ENCODE results near the gene GALM.
"Not testable (repeated sequence)": the region's sequence is repeated elsewhere in the genome, so short reads cannot be mapped to it uniquely, and the experiment has no call there.

GALM gene

GRCh38 chr2:38665854-38666555 is at the start of gene GALM:
Gene GALM (plus strand): TSS chr2:38666114. CDS start chr2:38666162, 48 bp downstream.
- peak; percentile 27 to 52 for DNase-seq (ENCODE audit: low read depth in 1 of 2, low spot score in 1 of 2)

GRCh38 chr2:38617301-38617700 is 48.6 kb upstream of the GALM start:
- no peak for DNase-seq (ENCODE audit: low read depth in 1 of 2, low spot score in 1 of 2)

GRCh38 chr2:38619458-38620164 is 46.3 kb upstream of the GALM start:
- no peak for DNase-seq (ENCODE audit: low read depth in 1 of 2, low spot score in 1 of 2)

GRCh38 chr2:38620282-38620977 is 45.5 kb upstream of the GALM start:
- no peak for DNase-seq (ENCODE audit: low read depth in 1 of 2, low spot score in 1 of 2)

- DNase-seq (ENCODE audit: low read depth in 1 of 2, low spot score in 1 of 2), result no peak
These were observed 44.9 kb upstream of the GALM start for GRCh38 chr2:38621018-38621417.

- no peak for DNase-seq (ENCODE audit: low read depth in 1 of 2, low spot score in 1 of 2)
These were observed 43.7 kb upstream of the GALM start for GRCh38 chr2:38622210-38622609.

DNA sequence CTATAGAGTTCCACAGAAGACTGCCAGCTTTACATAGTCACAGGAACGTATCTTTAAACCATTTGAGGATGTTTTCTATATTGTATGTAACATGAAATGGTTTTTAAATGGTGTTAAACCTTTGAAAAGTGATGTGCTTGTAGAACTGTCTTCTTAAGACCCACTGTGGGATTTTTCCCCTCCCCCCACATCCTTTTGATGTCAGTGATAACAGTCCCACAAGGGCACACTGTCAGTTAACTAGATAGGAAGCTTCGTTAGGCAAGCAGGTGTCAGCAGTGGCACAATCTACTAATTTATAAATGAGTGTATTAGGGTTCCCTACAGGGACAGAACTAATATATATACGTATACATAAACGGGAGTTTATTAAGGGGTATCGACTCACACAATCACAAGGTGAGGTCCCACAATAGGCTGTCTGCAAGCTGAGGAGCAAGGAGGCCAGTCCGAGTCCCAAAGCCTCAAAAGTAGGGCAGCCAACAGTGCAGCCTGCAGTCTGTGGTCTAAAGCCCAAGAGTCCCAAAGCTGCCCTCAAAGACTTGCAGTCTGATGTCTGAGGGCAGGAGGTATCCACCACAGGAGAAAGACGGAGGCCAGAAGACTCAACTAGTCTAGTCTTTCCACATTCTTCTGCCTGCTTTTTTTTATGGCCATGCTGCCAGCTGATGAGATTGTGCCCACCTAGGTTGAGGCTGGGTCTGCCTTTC is 39.4 kb upstream of the GALM start:
- no peak for DNase-seq (ENCODE audit: low read depth in 1 of 2, low spot score in 1 of 2)

GRCh38 chr2:38627391-38627790 is 38.5 kb upstream of the GALM start:
- no peak for DNase-seq (ENCODE audit: low read depth in 1 of 2, low spot score in 1 of 2)

DNA sequence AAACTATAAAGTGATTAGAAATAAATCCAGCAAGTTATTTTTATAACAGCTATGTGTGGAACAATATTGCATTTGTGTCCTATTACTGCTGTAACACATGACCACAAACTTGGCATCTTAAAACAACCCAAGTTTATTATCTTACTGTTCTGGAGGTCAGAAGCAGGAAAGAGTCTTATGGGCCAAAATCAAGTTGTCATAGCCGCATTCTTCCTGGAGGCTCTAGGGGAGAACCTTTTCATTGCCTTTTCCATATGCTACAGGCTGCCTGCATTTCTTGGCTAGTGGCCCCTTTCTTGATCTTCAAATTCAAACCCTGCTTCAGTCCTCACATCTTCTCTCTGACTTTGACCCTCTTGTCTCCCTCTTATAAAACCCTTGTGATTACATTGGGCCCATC is 36.2 kb upstream of the GALM start:
- no peak for DNase-seq (ENCODE audit: low read depth in 1 of 2, low spot score in 1 of 2)

DNA sequence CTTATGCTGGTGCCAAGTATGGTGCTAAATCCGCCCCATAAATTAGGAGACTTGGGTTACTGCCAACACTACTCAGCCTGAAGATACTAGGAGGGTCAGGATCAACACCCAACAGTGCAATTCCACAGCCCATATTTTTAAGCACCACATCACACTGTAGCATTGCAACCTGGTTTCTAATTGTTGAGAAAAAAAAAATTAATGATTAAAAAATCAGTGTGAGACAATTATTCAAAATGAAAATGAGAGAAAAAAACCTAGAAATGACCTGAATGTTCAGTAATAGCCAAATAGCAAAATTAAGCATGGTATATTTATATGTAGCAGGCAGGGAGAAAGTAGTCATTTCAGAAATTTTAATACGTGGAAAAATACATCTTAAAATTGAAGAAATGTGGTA is 33.9 kb upstream of the GALM start:
- no peak for DNase-seq (ENCODE audit: low read depth in 1 of 2, low spot score in 1 of 2)

- DNase-seq (ENCODE audit: low read depth in 1 of 2, low spot score in 1 of 2), result no peak
These were observed 32.9 kb upstream of the GALM start for GRCh38 chr2:38632980-38633379.

DNA sequence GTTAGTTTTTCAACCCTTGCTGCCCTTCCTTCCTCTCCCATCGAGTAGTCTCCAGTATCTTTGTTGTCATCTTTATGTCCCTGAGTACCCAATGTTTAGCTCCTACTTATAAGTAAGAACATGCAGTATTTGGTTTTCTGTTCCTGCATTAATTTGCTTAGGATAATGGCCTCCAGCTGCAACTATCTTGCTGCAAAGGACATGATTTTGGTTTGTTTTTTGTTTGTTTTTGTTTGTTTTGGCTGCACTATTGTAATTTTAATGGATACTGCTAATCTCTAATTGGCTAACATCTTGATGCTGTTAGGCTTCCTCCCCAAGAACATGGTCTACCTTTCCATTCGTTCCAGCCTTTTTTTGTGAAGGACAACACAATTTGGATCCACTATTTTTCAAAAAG is 32.0 kb upstream of the GALM start:
- DNase-seq (ENCODE audit: low read depth in 1 of 2, low spot score in 1 of 2), result no peak

DNA sequence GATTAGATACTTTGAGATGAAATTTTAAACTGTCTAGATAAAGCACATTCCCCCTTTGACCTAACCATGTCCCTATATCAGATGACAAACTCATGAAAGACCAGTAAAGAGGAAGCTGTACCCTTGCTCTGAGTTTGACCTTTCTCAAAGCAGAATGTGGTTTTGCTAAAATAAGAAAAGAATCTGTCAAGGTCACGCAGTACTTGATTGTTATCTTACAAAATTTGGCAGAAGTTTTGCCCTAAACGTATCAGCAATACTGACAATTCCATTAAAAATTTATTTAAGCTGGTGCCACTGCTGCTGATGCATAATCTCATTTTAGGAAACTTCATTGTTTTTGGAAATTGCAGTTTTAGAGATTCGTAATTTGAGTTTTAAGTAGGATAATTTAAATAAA is 31.2 kb upstream of the GALM start:
- DNase-seq (ENCODE audit: low read depth in 1 of 2, low spot score in 1 of 2), result no peak

GRCh38 chr2:38635139-38635538 is 30.8 kb upstream of the GALM start:
- DNase-seq (ENCODE audit: low read depth in 1 of 2, low spot score in 1 of 2), result no peak

DNA sequence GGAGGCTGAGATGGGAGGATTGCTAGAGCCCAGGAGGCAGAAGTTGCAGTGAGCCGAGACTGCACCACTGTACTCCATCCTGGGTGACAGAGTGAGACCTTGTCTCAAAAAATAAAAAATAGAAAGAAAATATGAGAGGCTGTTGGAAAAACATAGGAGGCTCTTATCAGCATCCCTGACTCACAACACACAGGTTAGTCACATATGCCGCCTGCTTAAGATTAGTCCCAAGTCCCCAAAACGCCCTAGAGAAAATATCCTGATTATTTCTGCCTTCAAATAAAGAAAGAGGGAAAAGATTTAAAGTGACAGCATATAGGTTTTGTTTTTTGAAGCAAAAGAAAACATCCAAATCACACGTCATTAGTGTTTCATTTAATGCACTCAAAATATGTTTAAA is 29.8 kb upstream of the GALM start:
- DNase-seq (ENCODE audit: low read depth in 1 of 2, low spot score in 1 of 2), result no peak

DNA sequence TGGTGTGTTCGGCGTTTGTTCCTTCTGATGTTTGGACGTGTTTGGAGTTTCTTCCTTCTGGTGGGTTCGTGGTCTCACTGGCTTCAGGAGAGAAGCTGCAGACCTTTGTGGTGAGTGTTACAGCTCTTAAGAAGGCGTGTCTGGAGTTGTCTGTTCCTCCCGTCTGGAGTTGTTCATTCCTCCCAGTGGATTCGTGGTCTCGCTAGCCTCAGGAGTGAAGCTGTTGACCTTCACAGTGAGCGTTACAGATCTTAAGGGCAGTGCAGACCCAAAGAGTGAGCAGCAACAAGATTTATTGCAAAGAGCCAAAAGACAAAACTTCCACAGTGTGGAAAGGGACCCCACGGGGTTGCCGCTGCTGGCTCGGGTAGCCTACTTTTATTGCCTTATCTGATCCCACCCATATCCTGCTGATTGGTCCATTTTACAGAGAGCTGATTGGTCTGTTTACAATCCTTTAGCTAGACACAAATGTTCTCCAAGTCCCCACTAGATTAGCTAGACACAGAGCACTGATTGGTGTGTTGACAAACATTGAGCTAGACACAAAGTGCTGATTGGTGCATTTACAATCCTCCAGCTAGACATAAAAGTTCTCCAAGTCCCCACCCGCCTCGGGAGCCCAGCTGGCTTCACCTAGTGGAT is 23.4 kb upstream of the GALM start:
- DNase-seq (ENCODE audit: low read depth in 1 of 2, low spot score in 1 of 2), result not testable (repeated sequence)

DNA sequence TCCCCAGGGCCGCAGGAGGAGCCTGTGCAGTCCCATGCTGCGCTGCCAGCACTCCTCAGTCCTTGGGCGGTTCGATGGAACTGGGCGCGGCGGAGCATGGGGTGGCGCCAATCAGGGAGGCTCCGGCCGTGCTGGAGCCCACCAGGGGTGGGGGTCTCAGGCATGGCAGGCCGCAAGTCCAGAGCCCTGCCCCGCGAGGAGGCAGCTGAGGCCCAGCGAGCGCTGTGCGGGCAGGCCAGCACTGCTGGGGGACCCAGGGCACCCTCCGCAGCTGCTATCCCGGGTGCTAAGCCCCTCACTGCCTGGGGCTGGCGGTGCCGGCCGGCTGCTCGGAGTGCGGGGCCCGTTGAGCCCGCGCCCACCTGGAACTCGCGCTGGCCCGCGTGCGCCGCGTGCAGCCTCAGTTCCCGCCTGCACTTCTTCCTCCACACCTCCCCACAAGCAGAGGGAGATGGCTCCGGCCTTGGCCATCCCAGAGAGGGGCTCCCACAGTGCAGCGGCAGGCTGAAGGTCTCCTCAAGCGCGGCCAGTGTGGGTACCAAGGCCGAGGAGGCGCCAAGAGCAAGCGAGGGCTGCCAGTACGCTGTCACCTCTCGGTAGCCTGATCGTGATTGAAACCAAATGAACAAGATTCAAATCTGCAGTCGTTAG is 22.8 kb upstream of the GALM start:
- DNase-seq (ENCODE audit: low read depth in 1 of 2, low spot score in 1 of 2), result no peak

GRCh38 chr2:38643683-38644511 is 22.0 kb upstream of the GALM start:
- DNase-seq (ENCODE audit: low read depth in 1 of 2, low spot score in 1 of 2), result not testable (repeated sequence)

DNA sequence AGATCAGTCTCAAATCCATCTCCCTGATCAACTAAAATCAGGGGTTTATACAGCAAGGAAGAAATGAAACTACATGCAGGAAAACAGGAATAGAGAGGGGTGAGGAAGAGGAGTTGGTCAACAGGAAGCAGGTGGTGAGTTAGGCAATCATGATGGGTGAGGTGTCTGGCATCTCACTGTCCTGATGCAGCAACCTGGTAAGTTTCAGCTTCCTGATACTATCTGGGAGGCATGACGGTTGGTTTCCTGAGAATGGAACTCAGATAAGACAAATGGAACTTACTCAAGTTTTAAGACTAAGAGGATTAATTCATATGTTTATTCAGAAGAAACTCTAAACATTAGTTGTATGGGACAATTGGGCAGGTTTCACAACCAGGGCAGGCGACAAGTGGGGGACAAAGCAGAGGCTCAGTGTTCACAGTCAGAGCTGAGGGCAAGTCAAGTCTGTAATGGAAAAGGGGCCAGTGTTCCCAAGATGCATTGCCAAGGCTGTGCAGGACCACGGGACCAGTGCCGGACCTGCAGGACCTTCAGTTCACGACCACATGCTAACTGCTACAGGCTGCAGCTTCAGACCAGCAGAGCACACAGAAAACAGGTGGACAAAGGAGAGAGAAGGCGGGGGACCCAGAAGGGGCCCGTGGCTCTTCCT is 17.7 kb upstream of the GALM start:
- no peak for DNase-seq (ENCODE audit: low read depth in 1 of 2, low spot score in 1 of 2)

All from activated CD4-positive, alpha-beta T cell treated with anti-CD3 and anti-CD28 coated beads, Interleukin-2, amount 50 U/mL, for 24 hours (primary cell).